ENCODE results near the gene SLC1A7.

SLC1A7 gene

GRCh38 chr1:53057127-53057526 lies 85.3 kb downstream of the SLC1A7 start:
- DNase-seq, result no peak

DNA sequence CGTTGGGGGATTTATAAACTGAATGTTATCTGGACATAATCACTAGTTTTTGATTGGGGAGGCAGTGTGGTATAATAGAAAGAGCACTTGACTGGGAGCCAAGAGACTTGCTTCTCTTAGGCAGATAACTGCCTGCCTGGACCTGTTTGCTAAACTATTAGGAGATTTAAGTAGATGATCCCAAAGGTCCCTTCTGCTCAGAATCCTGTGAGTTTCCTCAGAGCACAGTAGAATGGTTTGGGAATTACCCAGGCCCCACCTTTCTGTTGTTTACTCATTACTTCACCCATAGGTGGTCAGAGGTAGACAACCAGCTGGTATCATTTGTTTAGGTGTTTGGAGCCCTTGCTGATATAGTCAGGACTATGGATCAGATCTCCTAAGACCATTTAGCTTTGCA lies 90.8 kb downstream of the SLC1A7 start:
- DNase-seq, result no peak

DNA sequence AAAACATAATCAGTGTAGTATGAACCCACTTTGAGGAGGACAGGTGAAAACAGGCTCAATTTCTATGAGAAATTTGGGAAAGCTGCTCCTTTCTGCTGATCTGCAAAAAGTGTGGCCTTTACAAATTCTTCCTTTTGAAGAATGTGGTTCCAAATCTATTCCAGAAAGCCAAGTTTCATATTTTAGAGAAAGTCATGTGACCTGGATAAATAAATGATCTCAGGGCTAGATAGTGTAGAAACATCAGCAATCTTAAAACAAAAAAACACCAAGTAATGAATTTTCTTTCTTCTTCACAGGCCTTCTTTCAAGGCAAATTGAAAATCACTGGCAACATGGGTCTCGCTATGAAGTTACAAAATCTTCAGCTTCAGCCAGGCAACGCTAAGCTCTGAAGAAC lies 92.1 kb downstream of the SLC1A7 start:
- DNase-seq, result no peak

DNA sequence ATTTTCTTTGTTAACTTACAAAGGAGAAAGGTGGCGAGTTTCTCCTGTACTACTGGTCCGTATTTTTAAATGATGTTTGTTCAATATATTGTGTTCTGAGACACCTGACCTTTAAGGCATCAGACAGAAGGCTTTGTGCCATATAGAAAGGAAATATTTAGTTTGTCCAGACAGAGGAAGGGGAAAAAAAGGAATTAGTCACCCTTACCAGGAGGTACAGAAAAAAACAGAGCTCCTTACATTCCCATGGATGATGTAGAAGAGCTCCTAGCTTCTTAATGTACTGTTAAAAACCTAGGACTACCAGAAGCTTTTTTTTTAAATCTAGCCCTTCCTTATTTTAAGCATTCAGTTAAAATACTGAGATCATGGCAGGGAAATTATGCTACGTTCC lies 92.9 kb downstream of the SLC1A7 start:
- DNase-seq, result no peak

GRCh38 chr1:53048960-53049573 lies 93.4 kb downstream of the SLC1A7 start:
- DNase-seq, result no peak

- DNase-seq, result no peak
These were observed 94.4 kb downstream of the SLC1A7 start for GRCh38 chr1:53047737-53048736.

DNA sequence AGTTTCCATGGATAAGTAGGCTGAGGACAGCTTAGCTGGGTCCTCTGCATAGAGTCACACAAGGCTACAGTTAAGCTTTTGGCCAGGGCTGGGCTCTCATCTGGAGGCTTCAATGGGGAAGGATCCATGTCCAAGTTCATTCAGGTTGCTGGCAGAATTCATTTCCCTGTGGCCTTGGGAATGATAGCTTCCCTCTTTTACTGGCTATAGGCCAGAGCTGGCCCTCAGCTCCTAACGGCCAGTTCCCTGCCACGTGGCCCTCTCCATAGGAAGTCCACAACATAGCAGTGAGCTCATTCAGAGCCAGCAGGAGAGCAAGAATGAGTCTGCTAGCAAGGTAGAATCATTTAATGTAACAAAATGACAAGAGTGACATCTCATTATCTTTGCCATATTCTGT lies 95.5 kb downstream of the SLC1A7 start:
- no peak for DNase-seq

DNA sequence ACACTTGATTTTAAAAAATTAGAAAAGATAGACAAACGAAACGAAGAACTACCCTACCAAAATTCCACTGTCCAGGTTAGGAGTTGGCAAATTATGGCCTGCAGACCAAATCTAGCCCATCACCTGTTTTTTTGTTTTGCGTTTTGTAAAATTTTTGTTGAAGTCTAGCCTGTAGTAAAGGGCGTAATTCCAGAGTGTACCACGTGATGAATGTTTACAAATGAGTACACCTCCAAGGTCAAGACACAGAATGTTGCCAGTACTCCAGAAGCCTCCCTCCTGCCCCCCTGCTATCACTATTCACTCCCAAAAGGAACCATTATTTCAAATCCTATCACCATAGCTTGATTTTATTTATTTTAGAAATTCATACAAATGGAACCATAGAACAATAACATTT lies 97.5 kb downstream of the SLC1A7 start:
- DNase-seq, result no peak

DNA sequence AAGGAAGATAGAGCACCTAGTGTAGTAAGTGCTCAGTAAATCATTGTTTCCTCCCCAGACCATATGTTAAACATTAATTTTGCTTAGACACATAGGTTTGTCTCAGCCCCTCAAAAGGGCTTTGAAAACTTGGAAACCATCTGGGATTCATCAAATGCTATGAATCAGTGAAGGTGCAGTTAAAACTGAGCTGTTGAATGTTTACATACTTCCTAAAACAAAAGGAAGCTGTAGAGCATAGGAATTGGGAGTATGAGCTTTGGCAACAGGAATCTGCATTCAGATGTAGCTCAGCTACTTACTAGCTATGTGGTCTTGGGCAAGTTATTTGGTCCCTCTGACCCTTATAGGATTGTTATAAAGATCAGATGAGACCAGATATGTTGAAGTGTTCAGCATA lies 99.2 kb downstream of the SLC1A7 start:
- no peak for DNase-seq

DNA sequence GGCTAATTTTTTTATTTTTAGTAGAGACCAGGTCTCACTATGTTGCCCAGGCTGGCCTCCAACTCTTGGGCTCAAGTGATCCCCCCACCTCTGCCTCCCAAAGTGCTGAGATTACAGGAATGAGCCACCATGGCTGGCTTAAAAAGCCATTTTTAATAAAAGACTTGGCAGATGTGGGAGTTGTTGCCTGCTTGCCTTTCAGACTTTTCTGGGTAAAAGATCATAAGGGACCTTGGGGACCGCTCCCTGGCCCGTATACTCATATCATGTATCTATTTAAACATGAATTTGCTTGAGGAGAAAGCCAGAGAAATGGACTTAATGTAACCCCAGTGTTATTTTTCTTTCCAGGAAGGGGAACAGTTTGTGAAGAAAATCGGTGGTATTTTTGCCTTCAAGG lies 103.9 kb downstream of the SLC1A7 start:
- DNase-seq, result no peak
